ENCODE results near the gene CHCHD10.

The CHCHD10 gene

DNA sequence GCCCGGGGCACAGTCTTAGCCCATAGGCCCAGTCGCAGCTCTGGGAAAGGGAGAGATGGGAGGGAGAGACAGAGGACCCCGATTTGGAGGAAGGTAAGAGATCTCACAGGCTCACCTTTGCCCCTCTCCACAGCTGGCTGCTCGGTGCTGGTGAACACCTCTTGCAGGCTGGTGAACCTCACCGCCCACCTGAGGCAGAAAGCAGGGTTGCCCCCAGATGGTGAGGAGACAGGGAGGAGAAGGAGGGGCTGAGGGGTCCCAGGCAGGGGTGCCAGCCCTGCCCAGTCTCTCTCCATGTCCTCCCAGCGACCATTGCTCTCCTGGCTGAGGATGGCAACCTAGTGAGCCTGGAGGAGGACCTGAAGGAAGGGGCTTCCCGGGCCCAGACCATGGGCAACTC, 3.8 kb downstream of the CHCHD10 start:
- peak overlapping the region in 1 of 2 experiments; percentile 34 for H3K23ac ChIP-seq (ENCODE audit: low read length in 2 of 2)
- no peak overlapping the region for H4K8ac ChIP-seq (ENCODE audit: low read length)
- H2BK12ac ChIP-seq (ENCODE audit: low read length in 2 of 2) = peak overlapping the region in 1 of 2 experiments; percentile 3
- peaks cover 0 to 16% of the 10 kb centered on the region in 2 experiments for H3K36me3 ChIP-seq (ENCODE audit: control insufficient read depth in 1 of 2, insufficient read depth in 2 of 2, low read depth in 1 of 2, low read length in 2 of 2)
- no peak overlapping the region for H3K4me3 ChIP-seq (ENCODE audit: insufficient read depth in 1 of 2, low read depth in 1 of 2, low read length in 2 of 2)
- H3K14ac ChIP-seq (ENCODE audit: low read length in 2 of 2) = peak overlapping the region in 1 of 2 experiments; percentile 44
- H3K4ac ChIP-seq (ENCODE audit: low read depth in 1 of 2, low read length in 2 of 2) = no peak overlapping the region
- no peak overlapping the region for H3K27ac ChIP-seq (ENCODE audit: low read length, poor library complexity, severe bottlenecking)
- no peaks in the 10 kb centered on the region for H3K9me3 ChIP-seq (ENCODE audit: control insufficient read depth, low read length)
- H3K4me2 ChIP-seq (ENCODE audit: low read length, poor library complexity, severe bottlenecking) = no peak overlapping the region
- H3K18ac ChIP-seq (ENCODE audit: low read depth in 1 of 2, low read length in 2 of 2) = no peak overlapping the region
- peaks cover 0 to 4% of the 10 kb centered on the region in 2 experiments for H3K27me3 ChIP-seq (ENCODE audit: control insufficient read depth in 1 of 2, insufficient read depth in 1 of 2, low read length in 2 of 2)
- peaks cover 34% of the 10 kb centered on the region for H3K4me1 ChIP-seq (ENCODE audit: control insufficient read depth, insufficient read depth, low read depth, low read length)
- no peak for DNase-seq
- H2BK120ac ChIP-seq (ENCODE audit: low read depth, low read length) = no peak overlapping the region
- H4K91ac ChIP-seq (ENCODE audit: low read length) = no peak overlapping the region
- H3K79me1 ChIP-seq (replicated peaks; ENCODE audit: low read length, poor library complexity, severe bottlenecking) = peaks cover 3% of the 10 kb centered on the region
- no peak overlapping the region for H2BK15ac ChIP-seq (ENCODE audit: low read depth, poor library complexity, severe bottlenecking)
- H3K9ac ChIP-seq (ENCODE audit: low read length) = no peak overlapping the region
- H2AK5ac ChIP-seq (ENCODE audit: low read length, severe bottlenecking) = no peak overlapping the region
- H2BK5ac ChIP-seq (ENCODE audit: low read depth, low read length, poor library complexity, severe bottlenecking) = no peak overlapping the region
- 77% methylated on average over 6 of the region's 7 CpGs for WGBS
- H2AFZ ChIP-seq (ENCODE audit: low read depth, low read length) = no peak overlapping the region

GRCh38 chr22:23763579-23763945, 4.2 kb downstream of the CHCHD10 start:
- Histone ChIP-seq H3K14ac (ENCODE audit: low read length in 2 of 2) (no peak overlapping the region), H3K4me1 (ENCODE audit: control insufficient read depth, insufficient read depth, low read depth, low read length) (peaks cover 33% of the 10 kb centered on the region), H4K91ac (ENCODE audit: low read length) (no peak overlapping the region), H3K27ac (ENCODE audit: low read length, poor library complexity, severe bottlenecking) (no peak overlapping the region), H3K9me3 (ENCODE audit: control insufficient read depth, low read length) (no peaks in the 10 kb centered on the region), H3K9ac (ENCODE audit: low read length) (no peak overlapping the region), H2BK12ac (ENCODE audit: low read length in 2 of 2) (no peak overlapping the region), H3K4ac (ENCODE audit: low read depth in 1 of 2, low read length in 2 of 2) (no peak overlapping the region), H3K4me2 (ENCODE audit: low read length, poor library complexity, severe bottlenecking) (no peak overlapping the region), H4K8ac (ENCODE audit: low read length) (peak overlapping the region; percentile 79), H3K79me1 (replicated peaks; ENCODE audit: low read length, poor library complexity, severe bottlenecking) (peaks cover 3% of the 10 kb centered on the region), H3K4me3 (ENCODE audit: insufficient read depth in 1 of 2, low read depth in 1 of 2, low read length in 2 of 2) (no peak overlapping the region), H3K18ac (ENCODE audit: low read depth in 1 of 2, low read length in 2 of 2) (no peak overlapping the region), H2AFZ (ENCODE audit: low read depth, low read length) (no peak overlapping the region), H2BK120ac (ENCODE audit: low read depth, low read length) (no peak overlapping the region), H2AK5ac (ENCODE audit: low read length, severe bottlenecking) (no peak overlapping the region), H2BK15ac (ENCODE audit: low read depth, poor library complexity, severe bottlenecking) (no peak overlapping the region), H3K27me3 (ENCODE audit: control insufficient read depth in 1 of 2, insufficient read depth in 1 of 2, low read length in 2 of 2) (peaks cover 0 to 4% of the 10 kb centered on the region in 2 experiments), H3K23ac (ENCODE audit: low read length in 2 of 2) (no peak overlapping the region), H3K36me3 (ENCODE audit: control insufficient read depth in 1 of 2, insufficient read depth in 2 of 2, low read depth in 1 of 2, low read length in 2 of 2) (peaks cover 0 to 16% of the 10 kb centered on the region in 2 experiments), H2BK5ac (ENCODE audit: low read depth, low read length, poor library complexity, severe bottlenecking) (no peak overlapping the region)
- 36% methylated on average over 17 of the region's 17 CpGs for WGBS
- no peak for DNase-seq

- Histone ChIP-seq H3K9me3 (ENCODE audit: control insufficient read depth, low read length) (no peaks in the 10 kb centered on the region), H2BK15ac (ENCODE audit: low read depth, poor library complexity, severe bottlenecking) (peak within 1 kb of the TSS; percentile 29), H2BK12ac (ENCODE audit: low read length in 2 of 2) (peak within 1 kb of the TSS in 1 of 2 experiments; percentile 35), H3K4me3 (ENCODE audit: insufficient read depth in 1 of 2, low read depth in 1 of 2, low read length in 2 of 2) (no peak within 1 kb of the TSS), H2AK5ac (ENCODE audit: low read length, severe bottlenecking) (peak within 1 kb of the TSS; percentile 37), H2BK5ac (ENCODE audit: low read depth, low read length, poor library complexity, severe bottlenecking) (no peak within 1 kb of the TSS), H4K91ac (ENCODE audit: low read length) (peak within 1 kb of the TSS; percentile 76), H4K8ac (ENCODE audit: low read length) (peak within 1 kb of the TSS; percentile 81), H3K4ac (ENCODE audit: low read depth in 1 of 2, low read length in 2 of 2) (peak within 1 kb of the TSS; percentile 40 to 51), H3K4me2 (ENCODE audit: low read length, poor library complexity, severe bottlenecking) (no peak within 1 kb of the TSS), H2BK120ac (ENCODE audit: low read depth, low read length) (peak within 1 kb of the TSS; percentile 61), H3K27ac (ENCODE audit: low read length, poor library complexity, severe bottlenecking) (no peak within 1 kb of the TSS), H3K4me1 (ENCODE audit: control insufficient read depth, insufficient read depth, low read depth, low read length) (peaks cover 29% of the 10 kb centered on the region), H3K23ac (ENCODE audit: low read length in 2 of 2) (no peak within 1 kb of the TSS), H3K14ac (ENCODE audit: low read length in 2 of 2) (no peak within 1 kb of the TSS), H3K18ac (ENCODE audit: low read depth in 1 of 2, low read length in 2 of 2) (peak within 1 kb of the TSS; percentile 69 to 72), H2AFZ (ENCODE audit: low read depth, low read length) (peak within 1 kb of the TSS; percentile 60), H3K36me3 (ENCODE audit: control insufficient read depth in 1 of 2, insufficient read depth in 2 of 2, low read depth in 1 of 2, low read length in 2 of 2) (peaks cover 0 to 16% of the 10 kb centered on the region in 2 experiments), H3K27me3 (ENCODE audit: control insufficient read depth in 1 of 2, insufficient read depth in 1 of 2, low read length in 2 of 2) (peaks cover 0 to 4% of the 10 kb centered on the region in 2 experiments), H3K9ac (ENCODE audit: low read length) (no peak within 1 kb of the TSS), H3K79me1 (replicated peaks; ENCODE audit: low read length, poor library complexity, severe bottlenecking) (peaks cover 2% of the 10 kb centered on the region)
- WGBS = 65% methylated on average over 16 of the region's 23 CpGs
- peak; percentile 58 for DNase-seq
Measured at GRCh38 chr22:23762842-23763578, 4.8 kb downstream of the CHCHD10 start, which contains the start of gene C22orf15. Gene C22orf15 (plus strand): TSS chr22:23762990. CDS start chr22:23763307, 317 bp downstream.

DNA sequence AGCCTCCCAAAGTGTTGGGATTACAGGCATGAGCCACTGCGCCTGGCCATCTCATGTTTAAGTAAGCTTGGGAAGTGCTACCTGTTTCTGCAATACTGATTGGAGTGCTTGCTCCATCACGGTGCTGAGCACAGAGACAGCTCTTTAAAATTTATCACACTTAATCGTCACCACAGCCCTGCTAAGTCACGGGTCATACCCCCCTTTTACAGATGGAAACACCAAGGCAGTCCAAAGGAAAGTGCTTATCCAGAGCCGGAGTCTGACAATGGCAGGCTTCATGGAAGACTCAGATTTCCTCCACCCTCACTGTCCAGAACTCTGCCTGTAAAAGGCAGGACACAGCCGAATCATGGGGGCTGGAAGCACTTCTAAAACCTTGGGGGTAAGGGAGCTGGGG, 7.7 kb downstream of the CHCHD10 start:
- H3K79me1 ChIP-seq (replicated peaks; ENCODE audit: low read length, poor library complexity, severe bottlenecking) = no peaks in the 10 kb centered on the region
- no peaks in the 10 kb centered on the region for H3K9me3 ChIP-seq (ENCODE audit: control insufficient read depth, low read length)
- H3K27ac ChIP-seq (ENCODE audit: low read length, poor library complexity, severe bottlenecking) = no peak overlapping the region
- H3K14ac ChIP-seq (ENCODE audit: low read length in 2 of 2) = no peak overlapping the region
- H3K9ac ChIP-seq (ENCODE audit: low read length) = no peak overlapping the region
- H2AFZ ChIP-seq (ENCODE audit: low read depth, low read length) = no peak overlapping the region
- no peak overlapping the region for H3K4ac ChIP-seq (ENCODE audit: low read depth in 1 of 2, low read length in 2 of 2)
- no peak overlapping the region for H2BK120ac ChIP-seq (ENCODE audit: low read depth, low read length)
- no peak overlapping the region for H2BK5ac ChIP-seq (ENCODE audit: low read depth, low read length, poor library complexity, severe bottlenecking)
- H4K8ac ChIP-seq (ENCODE audit: low read length) = no peak overlapping the region
- H3K23ac ChIP-seq (ENCODE audit: low read length in 2 of 2) = no peak overlapping the region
- no peak overlapping the region for H4K91ac ChIP-seq (ENCODE audit: low read length)
- H3K36me3 ChIP-seq (ENCODE audit: control insufficient read depth in 1 of 2, insufficient read depth in 2 of 2, low read depth in 1 of 2, low read length in 2 of 2) = peaks cover 0 to 8% of the 10 kb centered on the region in 2 experiments
- no peak overlapping the region for H2AK5ac ChIP-seq (ENCODE audit: low read length, severe bottlenecking)
- H2BK15ac ChIP-seq (ENCODE audit: low read depth, poor library complexity, severe bottlenecking) = no peak overlapping the region
- no peak for DNase-seq
- WGBS = 90% methylated on average over 6 of the region's 6 CpGs
- peaks cover 9% of the 10 kb centered on the region for H3K4me1 ChIP-seq (ENCODE audit: control insufficient read depth, insufficient read depth, low read depth, low read length)
- peaks cover 0 to 8% of the 10 kb centered on the region in 2 experiments for H3K27me3 ChIP-seq (ENCODE audit: control insufficient read depth in 1 of 2, insufficient read depth in 1 of 2, low read length in 2 of 2)
- no peak overlapping the region for H3K4me2 ChIP-seq (ENCODE audit: low read length, poor library complexity, severe bottlenecking)
- no peak overlapping the region for H3K4me3 ChIP-seq (ENCODE audit: insufficient read depth in 1 of 2, low read depth in 1 of 2, low read length in 2 of 2)
- no peak overlapping the region for H2BK12ac ChIP-seq (ENCODE audit: low read length in 2 of 2)
- no peak overlapping the region for H3K18ac ChIP-seq (ENCODE audit: low read depth in 1 of 2, low read length in 2 of 2)
